Liver (tissue), 9 donors: ENCODE results near the gene CTTN. TPM values are rescaled to one million over a fixed set of nuclear protein-coding genes. Genes with fewer than 3 reads are reported as not detected.

Source experiments
- DNase-seq: peaks from one replicate; pipeline ENCODE4 v3.0.0-alpha.2; 2017; ENCODE audit warnings: low spot score
- H3K27ac ChIP-seq, 2 donors: one replicate each; pipeline ENCODE4 v1.7.0; 2013; ENCODE audit warnings: inconsistent platforms in 2 of 2, low read length in 2 of 2, control low read depth in 1 of 2, low read depth in 1 of 2, mild to moderate bottlenecking in 1 of 2
- H3K27me3 ChIP-seq, 4 donors: one replicate each; pipeline versions ENCODE4 v1.6.1 to v1.7.0; 2013; ENCODE audit warnings: low read length in 3 of 4, inconsistent platforms in 1 of 4, mild to moderate bottlenecking in 1 of 4, moderate library complexity in 1 of 4; ENCODE audit not compliant: control insufficient read depth in 4 of 4, insufficient read depth in 4 of 4
- H3K36me3 ChIP-seq, 4 donors: one replicate each; pipeline versions ENCODE4 v1.6.1 to v1.7.0; 2013; ENCODE audit warnings: low read length in 3 of 4, mild to moderate bottlenecking in 3 of 4, low read depth in 1 of 4, moderate library complexity in 1 of 4; ENCODE audit not compliant: control insufficient read depth in 4 of 4, insufficient read depth in 3 of 4
- H3K4me1 ChIP-seq, 4 donors: one replicate each; pipeline versions ENCODE4 v1.6.1 to v1.7.0; 2013; ENCODE audit warnings: low read length in 3 of 4, mild to moderate bottlenecking in 3 of 4, moderate library complexity in 1 of 4; ENCODE audit not compliant: control insufficient read depth in 4 of 4, insufficient read depth in 4 of 4
- H3K4me3 ChIP-seq, 3 donors: one replicate each; pipeline versions ENCODE4 v1.6.1 to v1.7.0; 2013; ENCODE audit warnings: low read length in 3 of 3, control low read depth in 1 of 3, low read depth in 1 of 3, mild to moderate bottlenecking in 1 of 3
- H3K9ac ChIP-seq, 2 donors: one replicate each; pipeline ENCODE4 v1.7.0; 2013; ENCODE audit warnings: low read length in 2 of 2, mild to moderate bottlenecking in 2 of 2, moderate library complexity in 2 of 2, control low read depth in 1 of 2, low read depth in 1 of 2
- H3K9me3 ChIP-seq, 4 donors: one replicate each; pipeline versions ENCODE4 v1.6.1 to v1.7.0; 2013; ENCODE audit warnings: low read length in 3 of 4; ENCODE audit not compliant: control insufficient read depth in 4 of 4
- ATF3 ChIP-seq: IDR thresholded peaks from 2 replicates; pipeline ENCODE4 v1.6.1; 2016; ENCODE audit warnings: antibody characterized with exemption
- FOXA1 ChIP-seq: IDR thresholded peaks from 2 replicates; pipeline ENCODE4 v1.6.1; 2016; ENCODE audit warnings: antibody characterized with exemption
- FOXA2 ChIP-seq: IDR thresholded peaks from 2 replicates; pipeline ENCODE4 v1.6.1; 2016; ENCODE audit warnings: antibody characterized with exemption
- GABPA ChIP-seq, 2 donors: IDR thresholded peaks in 1 of 2; conservative IDR thresholded peaks in 1 of 2; 2 replicates each; pipeline ENCODE4 v1.6.1; 2016; ENCODE audit warnings: antibody characterized with exemption in 2 of 2, mild to moderate bottlenecking in 1 of 2, moderate library complexity in 1 of 2
- HNF4G ChIP-seq: IDR thresholded peaks from 2 replicates; pipeline ENCODE4 v1.6.1; 2016; ENCODE audit warnings: antibody characterized with exemption
- JUND ChIP-seq, 2 donors: IDR thresholded peaks; 2 replicates each; pipeline ENCODE4 v1.6.1; 2016; ENCODE audit warnings: antibody characterized with exemption in 2 of 2
- MAX ChIP-seq: IDR thresholded peaks from 2 replicates; pipeline ENCODE4 v1.6.1; 2016; ENCODE audit warnings: antibody characterized with exemption
- NR2F2 ChIP-seq: IDR thresholded peaks from 2 replicates; pipeline ENCODE4 v1.6.1; 2016; ENCODE audit warnings: antibody characterized with exemption
- REST ChIP-seq: IDR thresholded peaks from 2 replicates; pipeline ENCODE4 v1.6.1; 2016; ENCODE audit warnings: antibody characterized with exemption, mild to moderate bottlenecking
- SP1 ChIP-seq: IDR thresholded peaks from 2 replicates; pipeline ENCODE4 v1.6.1; 2018; ENCODE audit warnings: antibody characterized with exemption, mild to moderate bottlenecking
- TAF1 ChIP-seq: conservative IDR thresholded peaks from 2 replicates; pipeline ENCODE4 v1.6.1; 2016; ENCODE audit warnings: antibody characterized with exemption, mild to moderate bottlenecking
- YY1 ChIP-seq: IDR thresholded peaks from 2 replicates; pipeline ENCODE4 v1.6.1; 2016; ENCODE audit warnings: antibody characterized with exemption, mild to moderate bottlenecking
- ZBTB33 ChIP-seq: IDR thresholded peaks from 2 replicates; pipeline ENCODE4 v1.6.1; 2016; ENCODE audit warnings: antibody characterized with exemption
- WGBS: extraction: QIAGEN DNeasy Blood & Tissue Kit; methylation state at CpG from one replicate; pipeline ENCODE4 v1.1.7; 2013; 5-methylcytosine and 5-hydroxymethylcytosine counted together
- polyA plus RNA-seq, 2 donors: library from polyadenylated mRNA; stranded (reverse) in 1 of 2; unstranded in 1 of 2; fragments of 200-250 nt in 1 of 2; fragments of >200 nt in 1 of 2; fragmentation: Nextera tagmentation in 1 of 2; extraction: Ambion mirVana in 1 of 2; gene quantifications; one replicate each; pipeline versions ENCODE4 v1.2.1 to v1.2.3, GENCODE V29; 2013 to 2015
- total RNA-seq, 2 donors: library from RNA; depleted of rRNA; stranded (reverse); fragments of >200 nt; gene quantifications; one replicate each; pipeline ENCODE4 v1.2.3, GENCODE V29; 2014
- donor health status: healthy.
- donor health status: healthy.
- donor health status: healthy.
- donor health status: healthy.
- donor health status: healthy.

Gene CTTN
- total and polyA plus RNA-seq, 4 donors = 38.7 to 136 (median 45.4) TPM

GRCh38 chr11:70384566-70385152 is 13.7 kb upstream of the CTTN start:
- no peak overlapping the region for H3K4me3 ChIP-seq
- DNase-seq = no peak
- H3K4me1 ChIP-seq = no peaks in the 10 kb centered on the region
- H3K9ac ChIP-seq = no peak overlapping the region
- TF ChIP-seq TAF1 (no peak), ATF3 (no peak)
- 92% methylated on average over 18 of the region's 18 CpGs for WGBS
- no peaks in the 10 kb centered on the region for H3K27me3 ChIP-seq
- no peak overlapping the region for H3K27ac ChIP-seq
- peaks cover 6 to 35% (median 22%) of the 10 kb centered on the region in 4 donors for H3K36me3 ChIP-seq
- no peaks in the 10 kb centered on the region for H3K9me3 ChIP-seq

GRCh38 chr11:70387564-70387963 is 10.8 kb upstream of the CTTN start:
- TF ChIP-seq FOXA2 = no peak
- TF ChIP-seq HNF4G = no peak
- no peak for TF ChIP-seq TAF1
- TF ChIP-seq FOXA1 = no peak
- no peak for TF ChIP-seq GABPA (IDR thresholded peaks at IDR 0.05 in 1 of 2, conservative IDR thresholded peaks at IDR 0.05 in 1 of 2)
- TF ChIP-seq NR2F2 = no peak
- TF ChIP-seq ZBTB33 = no peak
- TF ChIP-seq REST = no peak
- TF ChIP-seq ATF3 = no peak
- no peak for TF ChIP-seq SP1
- Histone ChIP-seq H3K9me3 (no peaks in the 10 kb centered on the region), H3K9ac (no peak overlapping the region), H3K4me3 (no peak overlapping the region), H3K36me3 (peaks cover 4 to 21% (median 12%) of the 10 kb centered on the region in 4 donors), H3K4me1 (no peaks in the 10 kb centered on the region), H3K27ac (no peak overlapping the region), H3K27me3 (no peaks in the 10 kb centered on the region)
- WGBS = 98% methylated on average over 4 of the region's 4 CpGs
- no peak for DNase-seq

GRCh38 chr11:70389201-70389600 is 9.1 kb upstream of the CTTN start:
- H3K4me1 ChIP-seq = no peaks in the 10 kb centered on the region
- H3K9ac ChIP-seq = no peak overlapping the region
- peaks cover 2 to 10% (median 5%) of the 10 kb centered on the region in 4 donors for H3K36me3 ChIP-seq
- no peaks in the 10 kb centered on the region for H3K9me3 ChIP-seq
- WGBS = 77% methylated on average over 6 of the region's 6 CpGs
- no peaks in the 10 kb centered on the region for H3K27me3 ChIP-seq
- H3K27ac ChIP-seq = no peak overlapping the region
- H3K4me3 ChIP-seq = no peak overlapping the region
- DNase-seq = no peak
- no peak for TF ChIP-seq REST
- TF ChIP-seq SP1 = no peak
- no peak for TF ChIP-seq ATF3
- TF ChIP-seq JUND (IDR thresholded peaks at IDR 0.05) = no peak
- TF ChIP-seq NR2F2 = no peak
- no peak for TF ChIP-seq GABPA (IDR thresholded peaks at IDR 0.05 in 1 of 2, conservative IDR thresholded peaks at IDR 0.05 in 1 of 2)
- no peak for TF ChIP-seq YY1
- TF ChIP-seq FOXA2 = no peak
- TF ChIP-seq ZBTB33 = no peak
- no peak for TF ChIP-seq MAX
